NB4 (cell line): ENCODE data around the gene OTULINL.

Source experiments
- POLR2A ChIP-seq: IDR thresholded peaks from 2 replicates; pipeline ENCODE4 v1.6.1; 2011; ENCODE audit warnings: mild to moderate bottlenecking; ENCODE audit not compliant: insufficient read length; ENCODE audit errors: extremely low read depth
- TF ChIP-seq, protein P1 (sequence below): IDR thresholded peaks from one replicate; pipeline ENCODE4 v1.5.1; 2012; ENCODE audit warnings: low read depth, low read length
- TF ChIP-seq, protein P2 (sequence below): IDR thresholded peaks from 2 replicates; pipeline ENCODE4 v1.6.1; 2011; ENCODE audit warnings: low read depth, low read length

- TF ChIP-seq, protein P1, sequence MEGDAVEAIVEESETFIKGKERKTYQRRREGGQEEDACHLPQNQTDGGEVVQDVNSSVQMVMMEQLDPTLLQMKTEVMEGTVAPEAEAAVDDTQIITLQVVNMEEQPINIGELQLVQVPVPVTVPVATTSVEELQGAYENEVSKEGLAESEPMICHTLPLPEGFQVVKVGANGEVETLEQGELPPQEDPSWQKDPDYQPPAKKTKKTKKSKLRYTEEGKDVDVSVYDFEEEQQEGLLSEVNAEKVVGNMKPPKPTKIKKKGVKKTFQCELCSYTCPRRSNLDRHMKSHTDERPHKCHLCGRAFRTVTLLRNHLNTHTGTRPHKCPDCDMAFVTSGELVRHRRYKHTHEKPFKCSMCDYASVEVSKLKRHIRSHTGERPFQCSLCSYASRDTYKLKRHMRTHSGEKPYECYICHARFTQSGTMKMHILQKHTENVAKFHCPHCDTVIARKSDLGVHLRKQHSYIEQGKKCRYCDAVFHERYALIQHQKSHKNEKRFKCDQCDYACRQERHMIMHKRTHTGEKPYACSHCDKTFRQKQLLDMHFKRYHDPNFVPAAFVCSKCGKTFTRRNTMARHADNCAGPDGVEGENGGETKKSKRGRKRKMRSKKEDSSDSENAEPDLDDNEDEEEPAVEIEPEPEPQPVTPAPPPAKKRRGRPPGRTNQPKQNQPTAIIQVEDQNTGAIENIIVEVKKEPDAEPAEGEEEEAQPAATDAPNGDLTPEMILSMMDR = no peak
- TF ChIP-seq POLR2A = no peak
- TF ChIP-seq, protein P2, sequence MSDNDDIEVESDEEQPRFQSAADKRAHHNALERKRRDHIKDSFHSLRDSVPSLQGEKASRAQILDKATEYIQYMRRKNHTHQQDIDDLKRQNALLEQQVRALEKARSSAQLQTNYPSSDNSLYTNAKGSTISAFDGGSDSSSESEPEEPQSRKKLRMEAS = no peak
Measured at GRCh38 chr5:14572836-14573235, 8.8 kb upstream of the OTULINL start.
